Measurements from ENCODE around the gene ATXN1. TPM values are rescaled to one million over a fixed set of nuclear protein-coding genes. Genes with fewer than 3 reads are reported as not detected.

Gene ATXN1
- total and polyA plus RNA-seq, 2 experiments from 2014 or later = 4.8 to 9.1 TPM

DNA sequence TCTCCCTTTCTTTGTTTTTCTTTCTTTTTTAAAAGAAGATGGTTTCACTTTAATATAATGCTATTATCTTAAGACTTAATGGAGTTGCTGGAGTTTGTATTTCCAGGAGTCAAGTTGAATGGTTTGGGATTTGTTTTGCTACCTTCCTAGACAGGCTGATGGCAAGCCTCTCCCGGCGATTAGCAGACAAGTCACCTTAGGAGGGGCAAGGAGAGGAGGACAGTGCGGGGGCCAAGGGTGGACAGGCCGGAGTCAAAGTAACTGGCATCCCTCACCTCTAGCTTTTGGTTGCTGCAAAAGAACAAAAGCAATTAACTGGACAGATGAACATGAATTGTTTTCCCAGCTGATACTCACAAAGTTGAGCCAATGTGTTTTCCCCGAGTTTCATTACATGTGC, 465.8 kb downstream of the ATXN1 start:
- Histone ChIP-seq H3K27ac (ENCODE audit: low read depth) (no peak overlapping the region), H3K4me3 (no peak overlapping the region), H3K79me2 (replicated peaks; ENCODE audit: insufficient read depth) (no peaks in the 10 kb centered on the region), H2AFZ (no peak overlapping the region), H3K4me2 (no peak overlapping the region), H3K4me1 (ENCODE audit: insufficient read depth) (no peaks in the 10 kb centered on the region), H4K20me1 (replicated peaks; ENCODE audit: insufficient read depth) (no peaks in the 10 kb centered on the region), H3K27me3 (ENCODE audit: insufficient read depth) (no peaks in the 10 kb centered on the region), H3F3A (replicated peaks; ENCODE audit: low read depth) (no peaks in the 10 kb centered on the region), H3K9me2 (ENCODE audit: insufficient read depth) (no peaks in the 10 kb centered on the region), H3K36me3 (ENCODE audit: insufficient read depth) (no peaks in the 10 kb centered on the region)
- no peak for ATAC-seq
- Mint-ChIP-seq H3K27me3 (ENCODE audit: insufficient read depth, low read depth, poor library complexity) (peaks cover 9% of the 10 kb centered on the region), H3K4me3 (no peak overlapping the region), H3K4me1 (peaks cover 4% of the 10 kb centered on the region), H3K36me3 (ENCODE audit: low read depth) (no peaks in the 10 kb centered on the region), H3K9me3 (no peaks in the 10 kb centered on the region; the same call in 2 of the 3 replicates), H3K27ac (no peak overlapping the region)
- TF ChIP-seq STAT1 (IDR thresholded peaks at IDR 0.05; ENCODE audit: unreplicated experiment) (no peak), ETS1 (IDR thresholded peaks at IDR 0.05) (no peak), EZH2phosphoT487 (IDR thresholded peaks at IDR 0.05; ENCODE audit: unreplicated experiment) (no peak), ZNF331 (CRISPR knock-in tag; IDR thresholded peaks at IDR 0.05; ENCODE audit: low read depth) (no peak), NANOG (IDR thresholded peaks at IDR 0.05; ENCODE audit: borderline replicate concordance) (no peak)
- DNase-seq (ENCODE audit: low spot score) = no peak

DNA sequence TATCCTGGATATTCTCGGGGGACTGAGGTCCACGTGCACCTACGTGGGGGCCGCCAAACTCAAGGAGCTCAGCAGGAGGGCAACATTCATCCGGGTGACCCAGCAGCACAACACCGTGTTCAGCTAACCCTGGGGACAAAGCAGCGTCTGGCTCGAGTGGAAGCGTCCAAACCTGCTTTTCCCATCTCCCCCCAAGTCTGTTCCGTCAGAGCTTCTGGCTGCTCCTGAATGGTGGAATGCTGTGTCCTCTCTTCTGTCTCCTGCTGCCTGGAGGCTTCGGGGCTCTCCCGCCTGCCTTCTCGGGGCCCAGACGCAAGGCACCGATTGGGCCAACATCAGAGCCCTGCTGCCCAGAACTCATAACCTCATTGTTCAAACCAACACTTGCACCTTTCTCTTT, 466.2 kb downstream of the ATXN1 start:
- no peaks in the 10 kb centered on the region for H4K20me1 ChIP-seq (replicated peaks; ENCODE audit: insufficient read depth)
- H3K27me3 Mint-ChIP-seq (ENCODE audit: insufficient read depth, low read depth, poor library complexity) = peaks cover 9% of the 10 kb centered on the region
- no peak overlapping the region for H3K27ac Mint-ChIP-seq
- no peaks in the 10 kb centered on the region for H3K79me2 ChIP-seq (replicated peaks; ENCODE audit: insufficient read depth)
- peaks cover 8% of the 10 kb centered on the region for H3K4me1 Mint-ChIP-seq
- H3K36me3 ChIP-seq (ENCODE audit: insufficient read depth) = no peaks in the 10 kb centered on the region
- no peaks in the 10 kb centered on the region; the same call in 2 of the 3 replicates for H3K9me3 Mint-ChIP-seq
- H3K4me2 ChIP-seq = no peak overlapping the region
- H3K36me3 Mint-ChIP-seq (ENCODE audit: low read depth) = no peaks in the 10 kb centered on the region
- no peaks in the 10 kb centered on the region for H3K27me3 ChIP-seq (ENCODE audit: insufficient read depth)
- no peaks in the 10 kb centered on the region for H3F3A ChIP-seq (replicated peaks; ENCODE audit: low read depth)
- TF ChIP-seq, protein P1, sequence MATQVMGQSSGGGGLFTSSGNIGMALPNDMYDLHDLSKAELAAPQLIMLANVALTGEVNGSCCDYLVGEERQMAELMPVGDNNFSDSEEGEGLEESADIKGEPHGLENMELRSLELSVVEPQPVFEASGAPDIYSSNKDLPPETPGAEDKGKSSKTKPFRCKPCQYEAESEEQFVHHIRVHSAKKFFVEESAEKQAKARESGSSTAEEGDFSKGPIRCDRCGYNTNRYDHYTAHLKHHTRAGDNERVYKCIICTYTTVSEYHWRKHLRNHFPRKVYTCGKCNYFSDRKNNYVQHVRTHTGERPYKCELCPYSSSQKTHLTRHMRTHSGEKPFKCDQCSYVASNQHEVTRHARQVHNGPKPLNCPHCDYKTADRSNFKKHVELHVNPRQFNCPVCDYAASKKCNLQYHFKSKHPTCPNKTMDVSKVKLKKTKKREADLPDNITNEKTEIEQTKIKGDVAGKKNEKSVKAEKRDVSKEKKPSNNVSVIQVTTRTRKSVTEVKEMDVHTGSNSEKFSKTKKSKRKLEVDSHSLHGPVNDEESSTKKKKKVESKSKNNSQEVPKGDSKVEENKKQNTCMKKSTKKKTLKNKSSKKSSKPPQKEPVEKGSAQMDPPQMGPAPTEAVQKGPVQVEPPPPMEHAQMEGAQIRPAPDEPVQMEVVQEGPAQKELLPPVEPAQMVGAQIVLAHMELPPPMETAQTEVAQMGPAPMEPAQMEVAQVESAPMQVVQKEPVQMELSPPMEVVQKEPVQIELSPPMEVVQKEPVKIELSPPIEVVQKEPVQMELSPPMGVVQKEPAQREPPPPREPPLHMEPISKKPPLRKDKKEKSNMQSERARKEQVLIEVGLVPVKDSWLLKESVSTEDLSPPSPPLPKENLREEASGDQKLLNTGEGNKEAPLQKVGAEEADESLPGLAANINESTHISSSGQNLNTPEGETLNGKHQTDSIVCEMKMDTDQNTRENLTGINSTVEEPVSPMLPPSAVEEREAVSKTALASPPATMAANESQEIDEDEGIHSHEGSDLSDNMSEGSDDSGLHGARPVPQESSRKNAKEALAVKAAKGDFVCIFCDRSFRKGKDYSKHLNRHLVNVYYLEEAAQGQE (IDR thresholded peaks at IDR 0.05; ENCODE audit: unreplicated experiment) = no peak
- no peak for TF ChIP-seq EZH2phosphoT487 (IDR thresholded peaks at IDR 0.05; ENCODE audit: unreplicated experiment)
- no peak for TF ChIP-seq EZH2 (IDR thresholded peaks at IDR 0.05; ENCODE audit: low read depth, unreplicated experiment)
- no peak for TF ChIP-seq ZNF331 (CRISPR knock-in tag; IDR thresholded peaks at IDR 0.05; ENCODE audit: low read depth)
- DNase-seq (ENCODE audit: low spot score) (no peak), ATAC-seq (no peak)
- no peak overlapping the region for H3K4me3 ChIP-seq
- no peak overlapping the region for H3K4me3 Mint-ChIP-seq
- no peaks in the 10 kb centered on the region for H3K4me1 ChIP-seq (ENCODE audit: insufficient read depth)
- H3K27ac ChIP-seq (ENCODE audit: low read depth) = no peak overlapping the region
- no peak overlapping the region for H2AFZ ChIP-seq
- H3K9me2 ChIP-seq (ENCODE audit: insufficient read depth) = no peaks in the 10 kb centered on the region

Measured in GM23338 (cell line).